Inflammatory macrophage (primary cell): ENCODE results near the gene PREX1.

ENCODE experiments used
- DNase-seq, 2 donors: peaks; one replicate each; pipeline ENCODE4 v3.0.0-alpha.2; 2020 to 2022

PREX1 gene

GRCh38 chr20:48619126-48620101 lies 208.4 kb downstream of the PREX1 start:
- no peak for DNase-seq

- DNase-seq, result no peak
These were observed 209.2 kb downstream of the PREX1 start for GRCh38 chr20:48618631-48619030.

GRCh38 chr20:48618052-48618451 lies 209.7 kb downstream of the PREX1 start:
- no peak for DNase-seq

- no peak for DNase-seq
These were observed 210.3 kb downstream of the PREX1 start for GRCh38 chr20:48617481-48617880.

GRCh38 chr20:48616481-48616880 lies 211.3 kb downstream of the PREX1 start:
- DNase-seq, result no peak

DNA sequence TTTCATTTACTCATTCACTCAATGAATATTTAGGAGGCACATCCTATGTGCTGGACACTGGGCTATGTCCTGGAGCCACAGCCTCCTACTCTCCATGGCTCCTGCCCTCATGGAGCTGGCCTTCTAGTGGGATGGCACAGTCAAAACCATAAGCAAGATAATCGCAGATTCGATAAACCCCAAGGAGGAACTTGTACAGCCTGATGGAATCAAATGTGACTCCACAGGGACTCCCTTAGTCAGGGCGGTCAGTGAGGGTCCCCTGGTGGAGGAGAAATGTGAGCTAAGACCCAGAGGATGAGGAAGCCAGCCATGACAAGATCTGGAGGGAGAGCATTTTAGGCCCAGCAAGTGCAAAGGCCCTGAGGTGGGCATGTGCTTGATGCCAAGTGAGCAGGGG lies 211.9 kb downstream of the PREX1 start:
- DNase-seq, result no peak

- DNase-seq, result no peak
These were observed 213.1 kb downstream of the PREX1 start for GRCh38 chr20:48614593-48615274.

DNA sequence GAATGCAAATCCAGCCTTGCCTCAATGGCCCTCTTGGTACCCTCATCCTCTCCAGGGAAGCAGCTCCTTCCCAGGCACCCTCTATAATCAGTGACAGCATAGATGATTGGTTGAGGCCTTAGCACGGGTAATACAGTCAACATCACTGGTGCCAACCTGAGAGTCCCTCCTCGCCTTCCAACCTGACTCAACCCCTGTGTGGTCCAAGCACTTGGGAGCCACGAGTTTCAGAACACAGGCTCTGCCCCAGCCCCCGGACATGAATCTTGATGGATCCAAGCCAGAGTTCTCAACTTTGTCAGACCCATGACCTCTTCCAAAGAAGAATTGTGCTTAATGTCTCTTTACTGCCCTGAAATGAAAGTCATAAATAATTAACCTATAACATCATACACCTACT lies 213.9 kb downstream of the PREX1 start:
- no peak for DNase-seq

DNA sequence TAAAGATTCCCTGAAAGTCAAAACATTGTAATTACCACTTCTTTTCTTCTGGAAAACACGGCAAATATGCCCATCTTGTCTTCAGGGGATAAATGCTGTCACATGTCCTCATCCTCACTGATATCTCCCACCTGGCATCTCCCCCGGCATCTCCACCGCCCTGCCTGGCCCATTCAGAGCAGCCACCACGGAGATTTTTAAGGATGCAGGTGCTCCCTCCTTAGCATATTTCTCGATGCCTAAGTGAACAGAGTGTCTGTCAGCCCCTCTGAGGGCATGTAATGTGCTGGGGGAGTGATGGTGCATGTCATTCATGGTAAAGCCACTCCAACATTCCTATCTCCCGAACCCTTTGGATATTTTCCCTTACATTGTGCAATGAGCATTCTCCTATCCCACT lies 215.5 kb downstream of the PREX1 start:
- no peak for DNase-seq

DNA sequence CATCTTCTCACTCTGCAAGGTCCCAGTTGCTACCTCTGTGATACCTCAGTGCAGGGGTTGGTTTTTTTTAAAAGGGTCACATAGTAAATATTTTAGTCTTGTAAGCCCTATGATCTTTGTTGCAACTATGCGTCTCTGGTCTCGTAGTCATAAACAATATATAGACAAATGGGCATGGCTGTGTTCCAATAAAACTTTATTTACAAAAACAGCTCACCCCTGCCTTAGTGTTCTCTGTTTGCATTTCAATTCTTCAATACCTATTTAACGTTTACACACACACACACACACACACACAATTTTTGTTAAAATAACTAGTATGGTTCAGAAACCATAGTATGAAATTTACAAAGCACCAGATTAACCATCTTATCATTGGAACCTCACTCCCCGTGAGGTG lies 216.8 kb downstream of the PREX1 start:
- no peak for DNase-seq

- no peak for DNase-seq
These were observed 218.3 kb downstream of the PREX1 start for GRCh38 chr20:48609491-48609978.

- no peak for DNase-seq
These were observed 219.0 kb downstream of the PREX1 start for GRCh38 chr20:48608756-48609155.

DNA sequence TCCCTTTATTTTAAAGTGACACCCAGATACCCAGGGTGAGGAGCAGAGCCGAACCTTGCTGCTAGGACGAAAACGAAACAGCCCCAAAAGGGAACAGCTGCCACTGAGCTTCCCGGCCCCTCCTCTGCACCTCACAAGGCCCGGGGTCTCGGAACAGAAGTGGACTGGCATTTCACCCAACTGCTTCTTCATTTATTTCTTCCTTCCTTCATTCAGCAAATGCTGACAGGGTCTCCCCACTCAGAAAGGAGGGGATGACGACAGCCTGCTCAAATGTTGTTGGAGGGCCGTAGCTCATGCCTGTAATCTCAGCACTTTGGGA lies 220.3 kb downstream of the PREX1 start:
- DNase-seq, result no peak

DNA sequence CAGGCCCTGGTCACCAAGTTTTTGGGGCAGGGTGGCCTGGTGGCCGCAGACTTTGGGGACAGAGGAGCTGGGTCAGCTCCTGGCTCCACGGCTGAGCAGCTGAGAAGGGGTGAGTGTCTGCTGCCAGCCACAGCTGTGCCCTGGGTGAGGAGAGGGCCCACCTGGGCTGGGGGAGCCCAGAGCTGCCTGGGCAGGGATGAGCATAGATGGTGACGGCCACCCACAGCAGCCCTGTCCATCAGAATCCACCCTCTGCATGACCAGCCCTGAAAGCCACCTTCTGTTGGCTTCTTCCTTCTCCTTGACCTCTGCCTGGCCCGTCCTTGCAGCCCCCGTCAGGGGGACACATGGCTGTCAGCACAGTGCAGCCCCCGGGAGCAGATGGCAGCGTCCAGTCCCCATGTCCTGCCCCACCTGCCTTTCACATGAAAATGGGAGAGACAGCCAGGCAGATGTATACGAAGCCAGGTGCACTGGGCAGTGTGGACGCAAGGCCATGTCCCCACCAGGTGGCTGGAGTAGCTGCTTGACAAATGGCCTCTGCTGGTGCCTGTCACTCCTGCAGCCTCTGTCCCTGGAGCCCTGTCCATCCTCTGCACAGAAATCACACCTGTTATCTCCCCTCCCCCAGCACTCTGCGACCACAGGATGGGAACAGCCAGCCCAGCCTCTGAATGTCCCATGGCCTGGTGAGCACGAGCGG lies 220.8 kb downstream of the PREX1 start:
- DNase-seq, result no peak

DNA sequence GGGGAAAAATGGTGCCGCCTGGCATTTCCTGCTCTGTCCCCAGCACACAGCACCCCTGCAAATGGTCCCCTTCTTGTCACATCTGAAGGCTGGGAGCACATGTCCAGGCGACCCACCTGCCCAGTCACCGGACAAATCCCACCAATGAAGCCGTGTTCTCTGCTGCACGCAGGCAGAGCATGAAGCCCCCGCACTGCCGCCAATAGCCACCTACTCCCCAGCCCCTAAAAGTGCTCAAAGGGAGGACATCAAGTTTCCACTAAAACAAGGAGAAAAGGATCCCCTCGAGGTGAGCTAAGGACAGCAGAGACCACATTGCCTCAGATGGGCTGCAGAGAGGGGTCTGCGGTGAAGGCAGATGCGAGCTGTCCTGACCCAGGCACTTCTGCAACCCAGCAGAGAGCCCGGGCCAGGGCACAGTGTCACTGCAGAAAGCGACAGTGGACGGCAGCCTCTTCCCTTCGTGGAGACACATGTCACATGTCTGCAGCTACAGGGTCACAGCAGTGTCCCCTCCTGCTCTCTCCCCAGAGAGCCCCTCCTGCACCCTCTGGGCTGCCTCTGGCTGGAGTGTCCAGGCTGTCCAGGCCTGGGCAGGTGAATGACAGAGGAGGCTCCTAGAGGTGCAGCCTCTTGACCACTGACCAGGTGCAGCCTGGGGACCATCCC lies 221.5 kb downstream of the PREX1 start:
- DNase-seq, result no peak

DNA sequence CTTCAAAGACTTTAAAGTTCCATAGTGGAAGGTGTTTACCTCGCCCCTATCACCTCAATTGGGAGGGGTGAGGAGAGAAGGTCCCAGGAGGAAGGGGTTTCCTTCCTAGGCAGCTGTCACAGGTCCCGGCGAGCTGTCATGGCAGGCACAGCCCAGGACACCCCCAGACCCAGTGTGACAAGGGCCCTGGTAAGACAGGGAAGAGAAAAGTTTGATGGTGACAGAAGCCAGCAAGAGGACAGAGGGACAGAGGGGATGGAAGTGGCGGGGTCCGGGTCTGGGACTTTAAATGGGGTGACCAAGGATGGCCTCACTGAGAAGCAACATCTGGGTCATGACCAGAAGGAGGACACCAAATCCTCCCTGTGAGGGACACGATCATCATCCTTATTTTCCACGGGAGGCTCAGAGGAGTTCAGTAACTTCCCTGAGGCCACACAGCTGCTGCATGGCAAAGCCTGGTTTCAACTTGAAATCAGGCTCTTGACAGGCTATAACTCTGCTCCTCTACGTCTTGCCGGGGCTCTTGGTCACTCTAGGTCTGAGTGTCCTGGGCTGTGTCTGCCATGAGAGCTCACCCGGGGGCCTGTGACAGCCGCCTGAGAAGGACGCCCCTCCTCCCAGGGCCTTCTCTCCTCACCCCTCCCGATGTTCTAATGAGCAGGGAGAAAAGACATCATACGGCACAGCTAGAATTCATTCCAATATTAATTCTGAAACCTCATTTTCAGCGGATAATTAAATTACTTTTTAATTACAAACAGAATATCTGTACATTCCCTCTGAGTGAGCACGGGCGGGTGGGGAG lies 222.2 kb downstream of the PREX1 start:
- DNase-seq, result no peak

- DNase-seq, result no peak
These were observed 222.9 kb downstream of the PREX1 start for GRCh38 chr20:48604936-48605335.

DNA sequence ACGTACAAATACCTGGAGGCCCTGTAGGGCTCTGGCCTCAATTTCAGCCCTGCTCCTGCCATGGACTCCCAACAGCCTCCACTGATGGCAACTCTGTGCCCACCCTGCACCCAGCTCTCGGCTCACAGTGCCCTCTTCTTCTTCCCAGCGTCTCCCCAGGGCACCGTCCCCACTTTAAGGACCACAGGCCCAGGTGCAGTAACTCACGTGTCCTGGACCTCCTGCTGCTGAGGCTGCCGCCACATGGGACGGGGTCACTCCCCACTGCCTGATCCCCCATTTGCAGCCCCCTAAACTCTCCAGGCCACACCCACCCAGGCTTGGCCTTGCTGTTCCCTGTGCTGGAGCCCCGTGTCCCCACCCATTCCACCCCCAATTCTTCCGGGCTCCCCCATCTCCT lies 223.4 kb downstream of the PREX1 start:
- no peak for DNase-seq

DNA sequence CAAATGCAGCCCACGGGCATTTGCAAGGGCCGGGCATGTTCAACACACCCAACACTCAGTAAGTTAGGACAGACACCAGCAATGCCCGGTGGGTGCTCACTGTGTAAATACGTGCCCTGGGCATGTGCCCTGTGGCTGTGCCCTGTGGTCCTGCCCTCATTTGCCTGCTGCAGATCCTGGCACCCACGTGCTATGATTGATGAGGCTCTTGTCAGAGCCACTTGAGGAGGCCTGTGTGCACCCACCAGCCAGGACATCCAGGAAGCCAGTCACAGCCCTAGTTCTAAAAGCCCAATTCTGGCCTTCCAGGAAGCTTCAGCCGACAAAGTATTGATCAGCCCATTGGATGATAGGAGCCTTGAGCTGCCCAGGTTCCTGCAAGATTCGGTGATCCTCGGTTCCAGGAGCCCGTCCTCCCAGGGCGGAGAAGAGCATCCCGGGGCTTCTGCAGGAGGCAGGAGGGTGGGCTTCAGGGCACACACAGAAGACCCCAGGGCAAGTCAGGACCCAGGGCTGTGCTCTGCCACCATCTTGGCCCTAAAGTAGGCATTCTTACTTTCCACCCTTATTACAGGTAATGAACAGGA lies 223.9 kb downstream of the PREX1 start:
- DNase-seq, result no peak

GRCh38 chr20:48603116-48603818 lies 224.5 kb downstream of the PREX1 start:
- no peak for DNase-seq

- no peak for DNase-seq
These were observed 226.0 kb downstream of the PREX1 start for GRCh38 chr20:48601798-48602197.
